ENCODE data around the gene TFAM. TPM values are rescaled to one million over a fixed set of nuclear protein-coding genes. Genes with fewer than 3 reads are reported as not detected.

The TFAM gene
- polyA plus RNA-seq, 1 donor (not counting 4 experiments of a cell fraction or from before 2014, with no cell fraction given) = 25.1 TPM

DNA sequence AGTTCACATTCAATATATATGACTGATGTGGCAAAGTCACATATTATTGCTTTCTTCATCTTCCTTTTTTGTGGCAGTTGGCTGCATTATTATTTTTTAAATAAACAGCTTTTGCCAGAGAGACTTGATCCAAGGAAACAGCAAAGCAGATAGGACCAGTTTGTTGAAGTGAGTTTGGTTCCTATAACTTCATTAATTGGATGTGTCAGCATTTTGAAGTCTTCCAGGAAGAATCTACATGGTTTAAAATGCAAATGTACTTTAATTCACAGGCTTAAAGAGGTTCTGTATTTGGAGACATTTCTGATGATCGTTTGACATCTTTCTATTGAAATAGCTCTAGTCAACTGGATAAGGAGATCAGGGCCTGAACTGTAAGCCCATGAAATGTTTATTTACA, 37.2 kb upstream of the TFAM start:
- Histone ChIP-seq H3K9ac (ENCODE audit: control insufficient read depth, extremely low read depth, insufficient read depth, low read length) (no peak overlapping the region), H4K20me1 (ENCODE audit: control insufficient read depth, extremely low read depth, insufficient read depth, low read length) (no peaks in the 10 kb centered on the region), H3K4me3 (ENCODE audit: control insufficient read depth in 2 of 3, extremely low read depth in 1 of 3, insufficient read depth in 2 of 3, low read depth in 1 of 3, low read length in 3 of 3) (no peak overlapping the region), H2AFZ (ENCODE audit: control insufficient read depth, low read length) (no peak overlapping the region), H3K36me3 (ENCODE audit: control insufficient read depth in 2 of 2, extremely low read depth in 1 of 2, insufficient read depth in 2 of 2, low read length in 2 of 2) (peaks cover 0 to 3% of the 10 kb centered on the region in 2 experiments), H3K27me3 (ENCODE audit: control insufficient read depth, extremely low read depth, insufficient read depth, low read length) (no peaks in the 10 kb centered on the region), H3K79me2 (ENCODE audit: control insufficient read depth, insufficient read depth, low read length) (peaks cover 23% of the 10 kb centered on the region), H3K4me2 (ENCODE audit: control insufficient read depth, extremely low read depth, insufficient read depth, low read depth, low read length) (no peak overlapping the region), H3K27ac (ENCODE audit: control insufficient read depth, insufficient read depth, low read length) (no peak overlapping the region), H3K4me1 (ENCODE audit: control insufficient read depth, extremely low read depth, insufficient read depth, low read length) (no peaks in the 10 kb centered on the region), H3K9me1 (ENCODE audit: control insufficient read depth, extremely low read depth, insufficient read depth, low read length) (no peaks in the 10 kb centered on the region), H3K9me3 (ENCODE audit: control insufficient read depth, low read depth, low read length) (no peaks in the 10 kb centered on the region)
- FAIRE-seq (no peak), DNase-seq (ENCODE audit: low read depth, low spot score) (no peak)
- dilution Hi-C loops (cut with MboI; ENCODE audit: extremely low pct_ligation_motif_present, low sequenced_read_pairs) = no loop called here
- TF ChIP-seq, protein P1, sequence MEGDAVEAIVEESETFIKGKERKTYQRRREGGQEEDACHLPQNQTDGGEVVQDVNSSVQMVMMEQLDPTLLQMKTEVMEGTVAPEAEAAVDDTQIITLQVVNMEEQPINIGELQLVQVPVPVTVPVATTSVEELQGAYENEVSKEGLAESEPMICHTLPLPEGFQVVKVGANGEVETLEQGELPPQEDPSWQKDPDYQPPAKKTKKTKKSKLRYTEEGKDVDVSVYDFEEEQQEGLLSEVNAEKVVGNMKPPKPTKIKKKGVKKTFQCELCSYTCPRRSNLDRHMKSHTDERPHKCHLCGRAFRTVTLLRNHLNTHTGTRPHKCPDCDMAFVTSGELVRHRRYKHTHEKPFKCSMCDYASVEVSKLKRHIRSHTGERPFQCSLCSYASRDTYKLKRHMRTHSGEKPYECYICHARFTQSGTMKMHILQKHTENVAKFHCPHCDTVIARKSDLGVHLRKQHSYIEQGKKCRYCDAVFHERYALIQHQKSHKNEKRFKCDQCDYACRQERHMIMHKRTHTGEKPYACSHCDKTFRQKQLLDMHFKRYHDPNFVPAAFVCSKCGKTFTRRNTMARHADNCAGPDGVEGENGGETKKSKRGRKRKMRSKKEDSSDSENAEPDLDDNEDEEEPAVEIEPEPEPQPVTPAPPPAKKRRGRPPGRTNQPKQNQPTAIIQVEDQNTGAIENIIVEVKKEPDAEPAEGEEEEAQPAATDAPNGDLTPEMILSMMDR (optimal IDR thresholded peaks at IDR 0.05 in 1 of 3, IDR thresholded peaks at IDR 0.05 in 1 of 3, conservative IDR thresholded peaks at IDR 0.05 in 1 of 3; ENCODE audit: extremely low read depth in 1 of 3, insufficient read depth in 2 of 3, low read length in 3 of 3) = no peak
- no peak for TF ChIP-seq EZH2 (IDR thresholded peaks at IDR 0.05; ENCODE audit: low read length)

DNA sequence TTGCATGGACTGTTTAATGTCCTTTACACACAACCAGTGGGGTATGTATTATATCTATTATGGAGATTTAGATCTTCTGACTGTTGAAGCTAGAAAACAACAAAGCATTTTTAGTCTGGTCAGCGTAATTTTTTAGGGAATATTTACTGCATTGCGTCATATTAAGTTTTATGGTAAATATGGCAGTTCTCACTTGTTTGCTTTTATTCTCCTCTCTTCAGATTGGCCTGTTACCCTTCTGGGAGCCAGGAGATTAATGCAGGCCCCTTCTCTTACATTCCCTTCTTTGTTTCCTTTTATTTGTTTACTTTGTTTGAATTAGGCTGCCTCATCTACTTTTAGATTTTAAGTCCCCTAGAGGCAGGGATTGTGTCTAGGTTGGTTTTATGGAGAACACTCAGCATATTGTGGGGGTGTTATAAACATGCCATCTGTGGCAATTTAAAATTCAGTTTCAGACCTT, 36.6 kb upstream of the TFAM start:
- no peak for TF ChIP-seq EZH2 (IDR thresholded peaks at IDR 0.05; ENCODE audit: low read length)
- TF ChIP-seq, protein P1 (optimal IDR thresholded peaks at IDR 0.05 in 1 of 3, IDR thresholded peaks at IDR 0.05 in 1 of 3, conservative IDR thresholded peaks at IDR 0.05 in 1 of 3; ENCODE audit: extremely low read depth in 1 of 3, insufficient read depth in 2 of 3, low read length in 3 of 3) = no peak
- no peak for FAIRE-seq
- Histone ChIP-seq H3K4me1 (ENCODE audit: control insufficient read depth, extremely low read depth, insufficient read depth, low read length) (no peaks in the 10 kb centered on the region), H3K9ac (ENCODE audit: control insufficient read depth, extremely low read depth, insufficient read depth, low read length) (no peak overlapping the region), H4K20me1 (ENCODE audit: control insufficient read depth, extremely low read depth, insufficient read depth, low read length) (no peaks in the 10 kb centered on the region), H3K4me3 (ENCODE audit: control insufficient read depth in 2 of 3, extremely low read depth in 1 of 3, insufficient read depth in 2 of 3, low read depth in 1 of 3, low read length in 3 of 3) (no peak overlapping the region), H3K4me2 (ENCODE audit: control insufficient read depth, extremely low read depth, insufficient read depth, low read depth, low read length) (no peak overlapping the region), H3K36me3 (ENCODE audit: control insufficient read depth in 2 of 2, extremely low read depth in 1 of 2, insufficient read depth in 2 of 2, low read length in 2 of 2) (peaks cover 0 to 3% of the 10 kb centered on the region in 2 experiments), H3K9me3 (ENCODE audit: control insufficient read depth, low read depth, low read length) (no peaks in the 10 kb centered on the region), H2AFZ (ENCODE audit: control insufficient read depth, low read length) (no peak overlapping the region), H3K27ac (ENCODE audit: control insufficient read depth, insufficient read depth, low read length) (no peak overlapping the region), H3K79me2 (ENCODE audit: control insufficient read depth, insufficient read depth, low read length) (peaks cover 23% of the 10 kb centered on the region), H3K9me1 (ENCODE audit: control insufficient read depth, extremely low read depth, insufficient read depth, low read length) (no peaks in the 10 kb centered on the region), H3K27me3 (ENCODE audit: control insufficient read depth, extremely low read depth, insufficient read depth, low read length) (no peaks in the 10 kb centered on the region)
- dilution Hi-C loops (cut with MboI; ENCODE audit: extremely low pct_ligation_motif_present, low sequenced_read_pairs) = no loop called here
- DNase-seq (ENCODE audit: low read depth, low spot score) = no peak

Measured in keratinocyte (primary cell).